A673 (cell line): ENCODE data around the gene PFKL. TPM values are rescaled to one million over a fixed set of nuclear protein-coding genes. Genes with fewer than 3 reads are reported as not detected.

Source experiments
- BruUV-seq: library from RNA; stranded (reverse); fragments of 400-500 nt; replicated peaks from 2 replicates; lab custom pipeline; 2021; lab: Mats Ljungman, UMichigan
- CTCF ChIA-PET: fragments of 300-600 bp; sonication (Branson Sonifier 250); formaldehyde crosslinking; loops from one replicate; lab custom pipeline; 2022; ENCODE audit warnings: antibody characterized with exemption; lab: Charles Lee
- POLR2A ChIA-PET: fragments of 300-600 bp; sonication (Branson Sonifier 250); formaldehyde crosslinking; loops from one replicate; lab custom pipeline; 2022; ENCODE audit warnings: antibody characterized with exemption; ENCODE audit not compliant: low non-redundant PET; lab: Charles Lee
- DNase-seq: peaks from one replicate; pipeline ENCODE4 v3.0.0-alpha.2; 2015; ENCODE audit warnings: low spot score
- H3K27ac ChIP-seq: fragments of 200-600 bp; sonication (generic); 2 replicates; pipeline ENCODE4 v1.5.1; 2016; ENCODE audit warnings: mixed run types, low read depth, mild to moderate bottlenecking, mixed read lengths, antibody characterized with exemption, low read length; ENCODE audit not compliant: poor library complexity, severe bottlenecking
- H3K27me3 ChIP-seq: fragments of 200-600 bp; sonication (generic); replicated peaks from 2 replicates; pipeline ENCODE4 v1.6.1; 2017; ENCODE audit warnings: mixed run types, low read depth, mild to moderate bottlenecking, mixed read lengths, antibody characterized with exemption, low read length; ENCODE audit not compliant: insufficient read depth, poor library complexity
- H3K36me3 ChIP-seq: fragments of 200-600 bp; sonication (generic); 2 replicates; pipeline ENCODE4 v1.6.1; 2016; ENCODE audit warnings: mixed run types, mild to moderate bottlenecking, mixed read lengths, antibody characterized with exemption, low read length; ENCODE audit not compliant: insufficient read depth, poor library complexity, severe bottlenecking
- H3K4me1 ChIP-seq: fragments of 200-600 bp; sonication (generic); 2 replicates; pipeline ENCODE4 v1.6.1; 2017; ENCODE audit warnings: mixed run types, mild to moderate bottlenecking, mixed read lengths, antibody characterized with exemption, low read length; ENCODE audit not compliant: insufficient read depth, poor library complexity, severe bottlenecking
- H3K4me3 ChIP-seq: fragments of 200-600 bp; sonication (generic); 2 replicates; pipeline ENCODE4 v1.5.1; 2016; ENCODE audit warnings: low read depth, mixed run types, mild to moderate bottlenecking, mixed read lengths, low read length; ENCODE audit not compliant: poor library complexity, severe bottlenecking
- H3K9me3 ChIP-seq: fragments of 200-600 bp; sonication (generic); 2 replicates; pipeline ENCODE4 v1.6.1; 2016; ENCODE audit warnings: mixed run types, low read depth, mild to moderate bottlenecking, mixed read lengths, antibody characterized with exemption, low read length; ENCODE audit not compliant: poor library complexity, severe bottlenecking
- EZH2 ChIP-seq: fragments of 200-600 bp; sonication (generic); IDR thresholded peaks from 2 replicates; pipeline ENCODE4 v1.6.1; 2017; ENCODE audit warnings: borderline replicate concordance, low read depth, mild to moderate bottlenecking, mixed read lengths, antibody characterized with exemption, low read length; ENCODE audit not compliant: poor library complexity, severe bottlenecking
- intact Hi-C: fragments of 100-400 bp; cut with micrococcal nuclease; formaldehyde crosslinking; loops from one replicate; pipeline ENCODE4 v1.10.0; 2022; ENCODE audit not compliant: unreplicated experiment
- total RNA-seq: library from RNA; stranded (reverse); gene quantifications from 2 replicates; pipeline ENCODE4 v1.2.3, GENCODE V29; 2021
- TF ChIP-seq, protein P1 (sequence below): fragments of 300-800, 200-600 bp; sonication (generic); conservative IDR thresholded peaks from 2 replicates; pipeline ENCODE4 v1.5.1; 2017; ENCODE audit warnings: low read depth, mild to moderate bottlenecking, antibody characterized with exemption, low read length, moderate library complexity, mixed read lengths

Gene PFKL
- total RNA-seq, 1 experiment from 2014 or later: 112 TPM

DNA sequence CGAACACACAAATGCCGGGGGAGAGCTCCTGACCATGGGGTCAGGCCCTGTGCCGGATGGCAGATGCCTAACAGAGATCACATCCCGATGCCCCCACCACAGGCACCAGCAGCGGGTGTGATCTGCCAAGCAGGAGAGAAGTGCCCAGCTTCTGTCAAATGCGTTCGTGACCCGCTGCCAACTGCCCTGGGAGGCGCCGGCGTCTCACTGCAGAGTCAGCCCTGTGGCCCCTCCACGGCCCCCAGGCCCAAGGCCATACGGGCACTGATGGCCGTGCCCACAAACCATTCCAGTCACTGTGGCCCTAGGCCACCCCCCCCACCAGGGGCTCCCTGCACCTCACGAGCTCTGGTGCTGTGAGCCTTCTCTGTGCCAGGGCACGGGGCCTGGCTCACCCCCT lies 31.4 kb downstream of the PFKL start:
- TF ChIP-seq, protein P1, sequence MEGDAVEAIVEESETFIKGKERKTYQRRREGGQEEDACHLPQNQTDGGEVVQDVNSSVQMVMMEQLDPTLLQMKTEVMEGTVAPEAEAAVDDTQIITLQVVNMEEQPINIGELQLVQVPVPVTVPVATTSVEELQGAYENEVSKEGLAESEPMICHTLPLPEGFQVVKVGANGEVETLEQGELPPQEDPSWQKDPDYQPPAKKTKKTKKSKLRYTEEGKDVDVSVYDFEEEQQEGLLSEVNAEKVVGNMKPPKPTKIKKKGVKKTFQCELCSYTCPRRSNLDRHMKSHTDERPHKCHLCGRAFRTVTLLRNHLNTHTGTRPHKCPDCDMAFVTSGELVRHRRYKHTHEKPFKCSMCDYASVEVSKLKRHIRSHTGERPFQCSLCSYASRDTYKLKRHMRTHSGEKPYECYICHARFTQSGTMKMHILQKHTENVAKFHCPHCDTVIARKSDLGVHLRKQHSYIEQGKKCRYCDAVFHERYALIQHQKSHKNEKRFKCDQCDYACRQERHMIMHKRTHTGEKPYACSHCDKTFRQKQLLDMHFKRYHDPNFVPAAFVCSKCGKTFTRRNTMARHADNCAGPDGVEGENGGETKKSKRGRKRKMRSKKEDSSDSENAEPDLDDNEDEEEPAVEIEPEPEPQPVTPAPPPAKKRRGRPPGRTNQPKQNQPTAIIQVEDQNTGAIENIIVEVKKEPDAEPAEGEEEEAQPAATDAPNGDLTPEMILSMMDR: no peak
- TF ChIP-seq EZH2: no peak
- Histone ChIP-seq H3K27me3 (no peaks in the 10 kb centered on the region), H3K4me3 (no peak overlapping the region), H3K27ac (no peak overlapping the region), H3K36me3 (peaks cover 2% of the 10 kb centered on the region), H3K4me1 (no peaks in the 10 kb centered on the region), H3K9me3 (no peaks in the 10 kb centered on the region)
- BruUV-seq: no TSS peak
- no peak for DNase-seq
- ChIA-PET CTCF (no interaction called here), POLR2A (no interaction called here)
- intact Hi-C loops: no loop called here

DNA sequence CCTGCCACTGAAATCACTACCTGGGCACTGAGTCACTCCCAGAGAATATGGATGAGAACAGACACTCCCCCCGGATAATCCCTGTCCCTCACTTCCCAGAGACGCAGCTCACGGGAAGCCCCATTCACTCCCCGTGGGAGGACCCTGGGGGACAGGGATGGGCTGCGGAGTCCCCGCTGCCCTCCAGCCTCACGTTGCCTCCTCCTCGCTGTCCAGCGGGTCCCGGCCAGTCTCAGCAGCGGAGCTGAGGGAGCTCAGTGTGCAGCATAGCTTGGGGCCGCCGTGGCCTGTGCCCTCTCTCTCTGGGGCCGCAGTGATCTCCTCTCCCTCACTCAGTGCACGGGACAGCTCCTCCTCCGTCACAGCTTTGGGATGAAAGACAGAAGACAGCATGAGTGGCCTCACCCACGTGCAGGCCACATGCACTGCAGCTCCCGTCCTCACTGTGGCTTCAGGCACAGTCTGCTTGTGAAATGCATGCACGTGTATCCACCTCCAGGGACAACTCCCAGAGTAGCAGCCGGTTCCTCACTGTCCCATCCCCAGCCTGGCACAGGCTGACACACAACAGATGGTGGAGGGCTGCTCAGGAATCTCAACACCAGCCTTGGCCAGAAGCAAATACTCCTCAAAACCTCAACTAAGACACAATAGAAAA lies 31.9 kb downstream of the PFKL start:
- TF ChIP-seq, protein P1: no peak
- no peak for TF ChIP-seq EZH2
- POLR2A ChIA-PET: no interaction called here
- intact Hi-C loops: no loop called here
- H3K27ac ChIP-seq: no peak overlapping the region
- H3K27me3 ChIP-seq: no peaks in the 10 kb centered on the region
- no peak for DNase-seq
- H3K36me3 ChIP-seq: peaks cover 2% of the 10 kb centered on the region
- no peak overlapping the region for H3K4me3 ChIP-seq
- CTCF ChIA-PET: no interaction called here
- no peaks in the 10 kb centered on the region for H3K4me1 ChIP-seq
- BruUV-seq: no TSS peak
- no peaks in the 10 kb centered on the region for H3K9me3 ChIP-seq

DNA sequence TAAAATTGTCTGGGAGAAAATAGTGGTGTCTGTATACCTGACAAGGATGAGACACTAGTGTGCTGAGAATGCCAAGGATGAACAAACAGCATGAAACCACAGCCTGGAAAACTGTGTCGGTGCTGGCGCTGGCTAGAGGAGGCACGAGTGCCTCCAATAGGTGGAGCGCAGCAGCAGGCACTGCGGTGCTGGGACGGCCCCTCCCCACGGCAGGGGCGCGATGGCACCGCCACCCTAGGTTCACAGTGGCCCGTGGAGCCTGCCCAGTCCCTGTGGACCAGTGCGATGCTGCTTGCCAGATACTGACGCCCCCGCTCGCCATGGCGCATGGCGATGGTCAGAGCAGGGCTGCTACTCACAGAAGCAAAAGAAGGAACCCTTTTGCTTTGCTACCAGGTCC lies 32.5 kb downstream of the PFKL start:
- CTCF ChIA-PET: no interaction called here
- Histone ChIP-seq H3K36me3 (peaks cover 2% of the 10 kb centered on the region), H3K27me3 (no peaks in the 10 kb centered on the region), H3K27ac (no peak overlapping the region), H3K4me3 (no peak overlapping the region), H3K9me3 (no peaks in the 10 kb centered on the region), H3K4me1 (no peaks in the 10 kb centered on the region)
- DNase-seq: no peak
- intact Hi-C loops: no loop called here
- POLR2A ChIA-PET: no interaction called here
- TF ChIP-seq EZH2: no peak
- TF ChIP-seq, protein P1: no peak
- BruUV-seq: no TSS peak
